Loucy (cell line): ENCODE data around the gene NINL.
"Not testable (repeated sequence)": the region's sequence is repeated elsewhere in the genome, so short reads cannot be mapped to it uniquely, and the experiment has no call there.

Experiments used
- H2AFZ ChIP-seq: fragments of 200-600 bp; sonication (generic); 2 replicates; pipeline ENCODE4 v1.6.0; 2016; ENCODE audit warnings: antibody characterized with exemption, mild to moderate bottlenecking, low read length, moderate library complexity
- H3F3A ChIP-seq: fragments of 200-600 bp; 2 replicates; pipeline ENCODE4 v1.6.0; 2016; ENCODE audit warnings: antibody characterized with exemption, low read depth, mild to moderate bottlenecking
- H3K27me3 ChIP-seq: fragments of 200-600 bp; sonication (generic); 2 replicates; pipeline ENCODE4 v1.6.1; 2014; ENCODE audit warnings: low read length, mild to moderate bottlenecking; ENCODE audit not compliant: insufficient read depth, poor library complexity, severe bottlenecking
- H3K36me3 ChIP-seq: fragments of 200-600 bp; sonication (generic); 2 replicates; pipeline ENCODE4 v1.6.1; 2016; ENCODE audit warnings: low read length; ENCODE audit not compliant: insufficient read depth
- H3K4me1 ChIP-seq: fragments of 200-600 bp; sonication (generic); 2 replicates; pipeline ENCODE4 v1.5.1; 2014; ENCODE audit warnings: low read length, mild to moderate bottlenecking; ENCODE audit not compliant: insufficient read depth, poor library complexity, severe bottlenecking
- H3K4me2 ChIP-seq: fragments of 200-600 bp; sonication (generic); 2 replicates; pipeline ENCODE4 v1.6.0; 2014; ENCODE audit warnings: antibody characterized with exemption, low read length, low read depth, mild to moderate bottlenecking; ENCODE audit not compliant: poor library complexity, severe bottlenecking
- H3K4me3 ChIP-seq: fragments of 200-600 bp; sonication (generic); 2 replicates; pipeline ENCODE4 v1.5.1; 2014; ENCODE audit warnings: low read length, mild to moderate bottlenecking, mixed read lengths; ENCODE audit not compliant: poor library complexity, severe bottlenecking
- H3K79me2 ChIP-seq: fragments of 200-600 bp; sonication (generic); 2 replicates; pipeline ENCODE4 v1.6.1; 2014; ENCODE audit warnings: low read length; ENCODE audit not compliant: insufficient read depth
- H3K9ac ChIP-seq: fragments of 200-600 bp; sonication (generic); 2 replicates; pipeline ENCODE4 v1.6.0; 2014; ENCODE audit warnings: mild to moderate bottlenecking, low read depth, low read length, moderate library complexity; ENCODE audit not compliant: poor library complexity, severe bottlenecking
- H3K9me2 ChIP-seq: fragments of 200-600 bp; sonication (generic); replicated peaks from 2 replicates; pipeline ENCODE4 v1.6.1; 2016; ENCODE audit warnings: low read depth, low read length, mixed read lengths
- H3K9me3 ChIP-seq: fragments of 200-600 bp; sonication (generic); 2 replicates; pipeline ENCODE4 v1.6.1; 2014; ENCODE audit warnings: mild to moderate bottlenecking, antibody characterized with exemption, low read length, low read depth; ENCODE audit not compliant: insufficient read depth
- H4K20me1 ChIP-seq: fragments of 200-600 bp; sonication (generic); 2 replicates; pipeline ENCODE4 v1.6.0; 2014; ENCODE audit warnings: antibody characterized with exemption, low read length, mild to moderate bottlenecking; ENCODE audit not compliant: insufficient read depth, poor library complexity, severe bottlenecking
- CTCF ChIP-seq: fragments of 200-600 bp; sonication (generic); conservative IDR thresholded peaks from 2 replicates; pipeline ENCODE4 v1.5.1; 2014; ENCODE audit warnings: mild to moderate bottlenecking, antibody characterized with exemption, low read length
- EZH2phosphoT487 ChIP-seq: fragments of 200-600 bp; IDR thresholded peaks from 2 replicates; pipeline ENCODE4 v1.6.1; 2018; ENCODE audit warnings: antibody characterized with exemption, mild to moderate bottlenecking, moderate library complexity, borderline replicate concordance

NINL gene

GRCh38 chr20:25606094-25606695 is 20.9 kb upstream of the NINL start:
- no peaks in the 10 kb centered on the region for H3K27me3 ChIP-seq
- no peaks in the 10 kb centered on the region for H3K9me3 ChIP-seq
- H2AFZ ChIP-seq: no peak overlapping the region
- no peaks in the 10 kb centered on the region for H3K9me2 ChIP-seq
- no peak for TF ChIP-seq EZH2phosphoT487
- TF ChIP-seq CTCF: no peak
- H3K9ac ChIP-seq: no peak overlapping the region
- no peaks in the 10 kb centered on the region for H3F3A ChIP-seq
- H3K4me1 ChIP-seq: no peaks in the 10 kb centered on the region
- no peaks in the 10 kb centered on the region for H3K79me2 ChIP-seq
- H3K4me3 ChIP-seq: no peak overlapping the region
- no peaks in the 10 kb centered on the region for H3K36me3 ChIP-seq
- H3K4me2 ChIP-seq: no peak overlapping the region
- H4K20me1 ChIP-seq: no peaks in the 10 kb centered on the region

- no peak for TF ChIP-seq EZH2phosphoT487
- no peak for TF ChIP-seq CTCF
- Histone ChIP-seq H3K9me3 (no peaks in the 10 kb centered on the region), H3K4me3 (no peak overlapping the region), H3K79me2 (no peaks in the 10 kb centered on the region), H3K4me2 (no peak overlapping the region), H4K20me1 (no peaks in the 10 kb centered on the region), H3K4me1 (no peaks in the 10 kb centered on the region), H3K36me3 (no peaks in the 10 kb centered on the region), H3K9ac (no peak overlapping the region), H3K27me3 (no peaks in the 10 kb centered on the region), H3K9me2 (no peaks in the 10 kb centered on the region), H2AFZ (no peak overlapping the region), H3F3A (no peaks in the 10 kb centered on the region)
These were observed 19.8 kb upstream of the NINL start for GRCh38 chr20:25605148-25605547.

GRCh38 chr20:25604611-25605010 is 19.3 kb upstream of the NINL start:
- Histone ChIP-seq H3K9me3 (no peaks in the 10 kb centered on the region), H3K36me3 (no peaks in the 10 kb centered on the region), H3K79me2 (no peaks in the 10 kb centered on the region), H3K4me2 (no peak overlapping the region), H4K20me1 (no peaks in the 10 kb centered on the region), H3K9me2 (no peaks in the 10 kb centered on the region), H3K9ac (no peak overlapping the region), H3K4me1 (no peaks in the 10 kb centered on the region), H3K4me3 (no peak overlapping the region), H3F3A (no peaks in the 10 kb centered on the region), H3K27me3 (no peaks in the 10 kb centered on the region), H2AFZ (no peak overlapping the region)
- TF ChIP-seq EZH2phosphoT487 (no peak), CTCF (no peak)

GRCh38 chr20:25602914-25603309 is 17.6 kb upstream of the NINL start:
- not testable (repeated sequence) for H3F3A ChIP-seq, H3K4me3 ChIP-seq, H3K4me1 ChIP-seq, H2AFZ ChIP-seq, H3K4me2 ChIP-seq, H3K27me3 ChIP-seq, H4K20me1 ChIP-seq, H3K36me3 ChIP-seq, H3K9ac ChIP-seq, H3K79me2 ChIP-seq, H3K9me3 ChIP-seq, H3K9me2 ChIP-seq

- not testable (repeated sequence) for H4K20me1 ChIP-seq, H3K27me3 ChIP-seq, H3K4me2 ChIP-seq, H3K9ac ChIP-seq, H2AFZ ChIP-seq, H3K9me3 ChIP-seq, H3K4me3 ChIP-seq, H3K79me2 ChIP-seq, H3F3A ChIP-seq, H3K9me2 ChIP-seq, H3K4me1 ChIP-seq, H3K36me3 ChIP-seq
These were observed 17.0 kb upstream of the NINL start for GRCh38 chr20:25602191-25602913.
